ENCODE results near the gene DHRS9.
"Not testable (repeated sequence)": the region's sequence is repeated elsewhere in the genome, so short reads cannot be mapped to it uniquely, and the experiment has no call there.

The DHRS9 gene

GRCh38 chr2:169134272-169134671, 64.9 kb downstream of the DHRS9 start:
- not testable (repeated sequence) for DNase-seq (ENCODE audit: low read depth in 2 of 2)

- not testable (repeated sequence) for DNase-seq (ENCODE audit: low read depth in 2 of 2)
These were observed 67.1 kb downstream of the DHRS9 start for GRCh38 chr2:169136428-169136827.

GRCh38 chr2:169136885-169137534, 67.6 kb downstream of the DHRS9 start:
- no peak for DNase-seq (ENCODE audit: low read depth in 2 of 2)

- DNase-seq (ENCODE audit: low read depth in 2 of 2): no peak
These were observed 68.6 kb downstream of the DHRS9 start for GRCh38 chr2:169137924-169138323.

- DNase-seq (ENCODE audit: low read depth in 2 of 2): no peak
These were observed 69.8 kb downstream of the DHRS9 start for GRCh38 chr2:169139145-169139544.

GRCh38 chr2:169139993-169140767, 70.8 kb downstream of the DHRS9 start:
- no peak for DNase-seq (ENCODE audit: low read depth in 2 of 2)

- peak in 1 of 2 experiments; percentile 17 for DNase-seq (ENCODE audit: low read depth in 2 of 2)
These were observed 72.5 kb downstream of the DHRS9 start for GRCh38 chr2:169141713-169142352.

- DNase-seq (ENCODE audit: low read depth in 2 of 2): no peak
These were observed 74.6 kb downstream of the DHRS9 start for GRCh38 chr2:169143998-169144397.
